ENCODE results near the gene FGD6.

FGD6 gene

DNA sequence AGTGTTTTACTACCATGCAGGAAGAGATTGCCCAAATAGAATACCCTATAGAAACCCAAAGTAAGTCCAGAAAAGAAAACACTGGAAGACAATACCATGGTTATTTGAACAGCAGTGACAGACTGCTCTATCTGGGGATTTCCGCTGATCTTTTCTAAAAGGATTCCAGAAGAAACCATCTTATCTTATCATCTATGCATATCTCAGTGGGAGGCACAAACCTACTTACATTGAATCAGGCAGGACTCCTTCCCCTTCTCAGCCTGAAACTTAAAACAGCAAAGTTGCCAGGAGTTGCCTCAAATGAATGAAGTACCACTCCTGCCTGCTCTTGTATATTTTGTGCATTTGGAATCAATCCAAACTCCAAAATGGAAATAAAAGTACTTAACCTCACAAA lies 87.2 kb downstream of the FGD6 start:
- no peak for DNase-seq (ENCODE audit: low spot score)
- TF ChIP-seq, protein P1, sequence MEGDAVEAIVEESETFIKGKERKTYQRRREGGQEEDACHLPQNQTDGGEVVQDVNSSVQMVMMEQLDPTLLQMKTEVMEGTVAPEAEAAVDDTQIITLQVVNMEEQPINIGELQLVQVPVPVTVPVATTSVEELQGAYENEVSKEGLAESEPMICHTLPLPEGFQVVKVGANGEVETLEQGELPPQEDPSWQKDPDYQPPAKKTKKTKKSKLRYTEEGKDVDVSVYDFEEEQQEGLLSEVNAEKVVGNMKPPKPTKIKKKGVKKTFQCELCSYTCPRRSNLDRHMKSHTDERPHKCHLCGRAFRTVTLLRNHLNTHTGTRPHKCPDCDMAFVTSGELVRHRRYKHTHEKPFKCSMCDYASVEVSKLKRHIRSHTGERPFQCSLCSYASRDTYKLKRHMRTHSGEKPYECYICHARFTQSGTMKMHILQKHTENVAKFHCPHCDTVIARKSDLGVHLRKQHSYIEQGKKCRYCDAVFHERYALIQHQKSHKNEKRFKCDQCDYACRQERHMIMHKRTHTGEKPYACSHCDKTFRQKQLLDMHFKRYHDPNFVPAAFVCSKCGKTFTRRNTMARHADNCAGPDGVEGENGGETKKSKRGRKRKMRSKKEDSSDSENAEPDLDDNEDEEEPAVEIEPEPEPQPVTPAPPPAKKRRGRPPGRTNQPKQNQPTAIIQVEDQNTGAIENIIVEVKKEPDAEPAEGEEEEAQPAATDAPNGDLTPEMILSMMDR (IDR thresholded peaks at IDR 0.05; ENCODE audit: extremely low read depth, insufficient read depth, missing control alignments) = no peak
- in situ Hi-C loops (cut with MboI; ENCODE audit: low pct_unique_long_range_greater_than_20kb, low sequenced_read_pairs, unreplicated experiment) = no loop called here

DNA sequence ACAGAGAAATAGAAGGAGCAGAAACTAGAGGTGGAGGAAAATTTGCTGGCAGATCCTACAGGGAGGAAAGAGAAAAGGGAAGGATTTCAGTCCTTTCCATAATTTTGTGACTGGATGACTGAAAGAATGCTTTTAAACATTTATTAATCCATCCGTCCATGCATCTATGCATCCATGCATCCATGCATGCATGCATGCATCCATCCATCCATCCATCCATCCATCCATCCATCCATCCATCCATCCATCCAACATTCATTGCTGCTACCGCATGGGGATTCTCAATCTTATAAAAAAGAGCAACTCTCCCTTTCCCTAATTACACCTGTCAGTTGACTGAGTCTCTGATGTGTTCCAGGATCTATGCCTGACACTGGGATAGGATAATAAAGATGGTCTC lies 88.2 kb downstream of the FGD6 start:
- no peak for DNase-seq (ENCODE audit: low spot score)
- TF ChIP-seq, protein P1 (IDR thresholded peaks at IDR 0.05; ENCODE audit: extremely low read depth, insufficient read depth, missing control alignments) = no peak
- in situ Hi-C loops (cut with MboI; ENCODE audit: low pct_unique_long_range_greater_than_20kb, low sequenced_read_pairs, unreplicated experiment) = no loop called here

DNA sequence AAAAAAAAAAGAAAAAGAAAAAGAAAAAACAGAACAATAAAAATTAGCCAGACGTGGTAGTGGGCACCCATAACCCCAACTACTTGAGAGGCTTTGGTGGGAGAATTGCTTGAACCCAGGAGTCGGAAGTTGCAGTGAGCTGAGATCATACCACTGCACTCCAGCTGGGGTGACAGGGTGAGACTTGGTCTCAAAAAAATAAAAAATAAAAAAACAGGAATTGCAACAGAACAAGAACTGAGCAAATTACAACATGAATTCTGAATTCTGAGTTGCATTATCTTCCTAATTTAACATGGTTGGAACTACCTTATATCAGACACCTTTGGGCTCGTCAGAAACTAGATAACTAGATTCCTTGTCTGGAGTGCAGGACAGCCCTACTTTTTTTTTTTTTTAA lies 90.5 kb downstream of the FGD6 start:
- no peak for DNase-seq (ENCODE audit: low spot score)
- TF ChIP-seq, protein P1 (IDR thresholded peaks at IDR 0.05; ENCODE audit: extremely low read depth, insufficient read depth, missing control alignments) = no peak
- in situ Hi-C loops (cut with MboI; ENCODE audit: low pct_unique_long_range_greater_than_20kb, low sequenced_read_pairs, unreplicated experiment) = no loop called here

DNA sequence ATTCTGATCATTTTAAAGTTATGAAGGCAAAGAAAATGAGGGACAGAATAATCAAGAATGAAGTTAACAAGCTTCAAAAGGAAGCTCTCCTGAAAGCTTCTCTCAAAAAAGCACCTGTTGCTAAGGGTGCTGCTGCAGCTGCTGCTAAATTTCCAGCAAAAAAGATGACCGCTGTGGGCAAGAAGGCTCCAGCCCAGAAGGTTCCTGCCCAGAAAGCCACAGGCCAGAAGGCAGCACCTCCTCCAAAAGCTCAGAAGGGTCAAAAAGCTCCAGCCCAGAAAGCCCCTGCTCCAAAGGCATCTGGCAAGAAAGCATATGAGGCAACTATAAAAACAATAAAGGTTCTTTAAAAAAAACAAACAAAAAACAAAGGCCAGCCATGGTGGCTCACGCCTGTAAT lies 91.2 kb downstream of the FGD6 start:
- DNase-seq (ENCODE audit: low spot score) = no peak
- TF ChIP-seq, protein P1 (IDR thresholded peaks at IDR 0.05; ENCODE audit: extremely low read depth, insufficient read depth, missing control alignments) = no peak
- in situ Hi-C loops (cut with MboI; ENCODE audit: low pct_unique_long_range_greater_than_20kb, low sequenced_read_pairs, unreplicated experiment) = no loop called here

DNA sequence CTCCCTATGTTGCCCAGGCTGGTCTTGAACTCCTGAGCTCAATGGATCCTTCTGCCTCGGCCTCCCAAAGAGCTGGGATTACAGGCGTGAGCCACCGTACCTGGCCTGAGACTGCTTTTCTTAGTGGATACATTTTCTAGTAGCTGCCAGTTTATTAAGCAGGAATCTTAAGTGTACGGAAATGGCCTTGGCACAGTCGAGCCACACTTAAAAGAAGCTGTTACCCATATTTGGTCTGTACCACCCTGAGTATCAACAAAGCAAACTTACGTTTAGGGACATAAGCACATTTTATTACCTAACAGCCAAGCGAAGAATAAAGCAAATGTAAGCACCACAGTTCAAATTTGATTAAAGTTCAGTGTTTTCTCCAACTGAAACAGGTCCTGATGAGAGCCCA lies 93.2 kb downstream of the FGD6 start:
- in situ Hi-C loops (cut with MboI; ENCODE audit: low pct_unique_long_range_greater_than_20kb, low sequenced_read_pairs, unreplicated experiment) = loop anchor here (25.0 kb wide), 1 partner anchor 388 kb away; no protein-coding TSS in a partner anchor
- DNase-seq (ENCODE audit: low spot score) = no peak
- TF ChIP-seq, protein P1 (IDR thresholded peaks at IDR 0.05; ENCODE audit: extremely low read depth, insufficient read depth, missing control alignments) = no peak

DNA sequence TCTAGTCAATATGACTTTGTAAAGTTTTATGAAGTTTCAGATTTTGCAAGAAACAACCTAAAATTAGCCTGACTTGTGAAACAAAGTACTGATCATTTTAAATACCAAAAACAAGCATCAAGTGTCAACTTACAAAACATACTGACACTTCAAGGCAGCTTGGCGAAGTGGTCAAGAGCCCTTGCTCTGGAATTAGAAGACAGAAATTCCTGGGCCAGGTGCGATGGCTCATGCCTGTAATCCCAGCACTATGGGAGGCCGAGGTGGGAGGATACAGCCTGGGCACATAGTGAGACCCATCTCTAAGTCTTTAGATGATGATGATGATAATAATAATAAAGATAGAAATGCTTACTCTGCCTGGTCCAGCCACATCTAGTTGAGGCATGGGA lies 98.5 kb downstream of the FGD6 start:
- TF ChIP-seq, protein P1 (IDR thresholded peaks at IDR 0.05; ENCODE audit: extremely low read depth, insufficient read depth, missing control alignments) = no peak
- in situ Hi-C loops (cut with MboI; ENCODE audit: low pct_unique_long_range_greater_than_20kb, low sequenced_read_pairs, unreplicated experiment) = loop anchor here (25.0 kb wide), 1 partner anchor 394 kb away; no protein-coding TSS in a partner anchor
- DNase-seq (ENCODE audit: low spot score) = no peak
